Measurements from ENCODE around the gene HDLBP.

HDLBP gene

GRCh38 chr2:241355983-241356870, 40.8 kb upstream of the HDLBP start, which contains the start of gene FARP2:
FARP2 (plus strand) TSS chr2:241356285; CDS start chr2:241373108, 16,823 bp downstream.
- no peak for TF ChIP-seq CTCF (IDR thresholded peaks at IDR 0.05)

GRCh38 chr2:241354668-241355658, 39.5 kb upstream of the HDLBP start:
- TF ChIP-seq CTCF (IDR thresholded peaks at IDR 0.05), result no peak

- no peak for TF ChIP-seq CTCF (IDR thresholded peaks at IDR 0.05)
These were observed 36.8 kb upstream of the HDLBP start for GRCh38 chr2:241352227-241352626.

- TF ChIP-seq CTCF (IDR thresholded peaks at IDR 0.05), result no peak
These were observed 36.2 kb upstream of the HDLBP start for GRCh38 chr2:241351640-241352031.

GRCh38 chr2:241350878-241351639, 35.6 kb upstream of the HDLBP start:
- TF ChIP-seq CTCF (IDR thresholded peaks at IDR 0.05), result no peak

GRCh38 chr2:241350530-241350877, 35.0 kb upstream of the HDLBP start:
- no peak for TF ChIP-seq CTCF (IDR thresholded peaks at IDR 0.05)

GRCh38 chr2:241349941-241350340, 34.5 kb upstream of the HDLBP start:
- no peak for TF ChIP-seq CTCF (IDR thresholded peaks at IDR 0.05)

All from LNCAP (cell line).